Stromal cell of bone marrow (primary cell): ENCODE results near the gene PPP2R3B.
"Not testable (repeated sequence)": the region's sequence is repeated elsewhere in the genome, so short reads cannot be mapped to it uniquely, and the experiment has no call there.

Source experiments
- DNase-seq: peaks from one replicate; pipeline ENCODE4 v3.0.0-alpha.2; 2012; ENCODE audit warnings: low read depth

PPP2R3B gene

GRCh38 chrX:338281-338835, 48.3 kb downstream of the PPP2R3B start:
- DNase-seq: no peak

GRCh38 chrX:337331-337831, 49.3 kb downstream of the PPP2R3B start:
- DNase-seq: no peak

GRCh38 chrX:336227-336626, 50.5 kb downstream of the PPP2R3B start:
- no peak for DNase-seq

- DNase-seq: no peak
These were observed 51.0 kb downstream of the PPP2R3B start for GRCh38 chrX:335758-336155.

GRCh38 chrX:334971-335757, 51.5 kb downstream of the PPP2R3B start:
- DNase-seq: no peak

GRCh38 chrX:334331-334891, 52.3 kb downstream of the PPP2R3B start:
- no peak for DNase-seq

- no peak for DNase-seq
These were observed 52.9 kb downstream of the PPP2R3B start for GRCh38 chrX:333611-334311.

- DNase-seq: no peak
These were observed 53.6 kb downstream of the PPP2R3B start for GRCh38 chrX:332916-333610.

- no peak for DNase-seq
These were observed 54.2 kb downstream of the PPP2R3B start for GRCh38 chrX:332496-332860.

- DNase-seq: no peak
These were observed 54.7 kb downstream of the PPP2R3B start for GRCh38 chrX:331825-332495.

- peak; percentile 27 for DNase-seq
These were observed 55.4 kb downstream of the PPP2R3B start for GRCh38 chrX:331151-331824.

- DNase-seq: no peak
These were observed 56.0 kb downstream of the PPP2R3B start for GRCh38 chrX:330726-331150.

GRCh38 chrX:330141-330725, 56.5 kb downstream of the PPP2R3B start:
- DNase-seq: not testable (repeated sequence)

GRCh38 chrX:329291-329910, 57.3 kb downstream of the PPP2R3B start:
- no peak for DNase-seq

GRCh38 chrX:327660-328126, 59.0 kb downstream of the PPP2R3B start:
- DNase-seq: no peak

GRCh38 chrX:324664-325063, 62.0 kb downstream of the PPP2R3B start:
- DNase-seq: not testable (repeated sequence)

- peak; percentile 11 for DNase-seq
These were observed 62.7 kb downstream of the PPP2R3B start for GRCh38 chrX:323721-324628.

- DNase-seq: no peak
These were observed 66.5 kb downstream of the PPP2R3B start for GRCh38 chrX:320126-320783.
